GM18498 (cell line): Measurements from ENCODE around the gene CSHL1.
"Not testable (repeated sequence)": the region's sequence is repeated elsewhere in the genome, so short reads cannot be mapped to it uniquely, and the experiment has no call there.

Experiments
- ATAC-seq: cut with Tn5 transposase; IDR thresholded peaks from one replicate; pipeline ENCODE4 v1.9.1; 2021; ENCODE audit warnings: mild to moderate bottlenecking, moderate library complexity; ENCODE audit not compliant: unreplicated experiment

CSHL1 gene

DNA sequence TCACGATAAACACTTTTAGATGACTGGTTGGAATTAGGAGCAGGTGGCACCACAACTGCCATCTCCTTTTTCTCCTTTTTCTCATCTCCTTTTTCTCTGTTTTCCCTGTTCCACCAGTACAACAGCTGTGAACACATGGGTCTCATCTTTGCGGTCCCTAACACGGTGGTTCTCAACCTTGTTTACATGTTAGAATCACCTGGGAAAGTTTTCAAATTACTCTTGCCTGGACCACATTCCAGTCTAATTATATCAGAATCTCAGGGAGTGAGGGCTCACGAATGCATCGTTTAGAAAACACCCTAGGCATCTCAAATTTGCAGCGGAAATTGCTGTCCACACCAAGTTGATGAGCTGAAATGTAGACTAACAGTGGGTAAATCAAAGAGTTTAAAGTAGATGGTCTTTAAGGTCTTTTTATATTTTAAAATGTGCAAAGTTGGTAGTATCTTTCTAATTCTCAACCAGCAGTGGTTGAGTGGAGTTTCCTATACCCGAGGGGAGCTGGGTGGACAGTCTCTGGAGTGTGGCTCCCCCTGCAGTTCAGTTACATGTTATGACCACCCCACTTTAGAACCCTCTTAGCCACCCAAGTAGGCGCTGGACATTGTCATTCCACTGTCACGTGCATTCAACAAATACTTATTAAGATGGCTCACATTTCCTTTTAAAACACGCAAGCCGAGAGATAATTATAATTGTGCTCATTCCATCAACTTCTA lies 18.6 kb downstream of the CSHL1 start:
- ATAC-seq = not testable (repeated sequence)

DNA sequence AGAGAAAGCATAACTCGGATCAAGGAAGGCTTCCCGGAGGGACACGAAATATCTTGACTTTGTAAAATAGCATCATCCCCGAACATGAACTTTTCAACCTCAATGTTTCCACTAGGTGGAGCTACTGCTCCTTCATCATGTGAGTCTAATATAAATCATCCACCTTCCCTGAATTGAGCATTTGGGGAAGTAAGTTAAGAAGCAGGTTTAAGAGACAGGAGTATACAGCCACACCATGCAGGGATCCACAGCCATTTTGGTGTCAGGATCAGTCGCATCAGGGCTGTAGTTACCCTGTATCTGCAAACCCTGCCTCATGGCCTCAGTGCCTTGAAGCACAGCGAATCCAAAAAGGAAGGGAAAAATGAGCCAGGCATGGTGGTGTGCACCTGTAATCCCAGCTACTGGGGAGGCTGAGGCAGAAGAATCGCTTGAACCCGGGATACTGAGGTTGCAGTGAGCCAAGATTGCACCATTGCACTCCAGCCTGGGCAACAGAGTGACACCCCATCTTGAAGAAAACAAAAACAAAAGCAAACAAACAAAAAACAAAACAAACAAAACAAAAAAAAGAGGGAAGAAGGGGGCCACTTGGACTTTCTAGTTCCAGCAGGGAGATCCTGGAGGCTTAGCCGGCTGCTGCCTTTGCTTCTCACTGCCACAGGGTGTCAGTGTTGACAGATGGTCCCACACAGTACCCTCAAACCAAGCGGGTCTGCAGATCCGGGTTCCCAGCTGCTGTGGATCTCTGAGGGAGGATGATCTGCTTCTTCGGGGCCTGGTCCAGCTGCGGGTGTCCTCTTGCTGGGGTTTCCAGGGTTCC lies 21.8 kb downstream of the CSHL1 start:
- ATAC-seq = not testable (repeated sequence)

DNA sequence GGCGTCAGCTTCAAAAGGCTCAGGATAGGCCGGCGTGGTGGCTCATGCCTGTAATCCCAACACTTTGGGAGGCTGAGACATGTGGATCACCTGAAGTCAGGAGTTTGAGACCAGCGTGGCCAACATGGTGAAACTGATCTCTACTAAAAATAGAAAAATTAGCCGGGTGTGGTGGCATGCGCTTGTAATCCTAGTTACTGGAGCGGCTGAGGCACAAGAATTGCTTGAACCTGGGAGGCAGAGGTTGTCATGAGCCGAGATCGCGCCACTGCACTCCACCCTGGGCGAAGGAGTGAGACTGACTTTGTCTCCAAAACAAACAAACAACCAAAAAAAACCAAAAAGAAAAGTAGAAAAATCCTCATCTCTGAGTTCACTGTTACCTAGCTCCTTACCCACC lies 25.9 kb downstream of the CSHL1 start:
- not testable (repeated sequence) for ATAC-seq

DNA sequence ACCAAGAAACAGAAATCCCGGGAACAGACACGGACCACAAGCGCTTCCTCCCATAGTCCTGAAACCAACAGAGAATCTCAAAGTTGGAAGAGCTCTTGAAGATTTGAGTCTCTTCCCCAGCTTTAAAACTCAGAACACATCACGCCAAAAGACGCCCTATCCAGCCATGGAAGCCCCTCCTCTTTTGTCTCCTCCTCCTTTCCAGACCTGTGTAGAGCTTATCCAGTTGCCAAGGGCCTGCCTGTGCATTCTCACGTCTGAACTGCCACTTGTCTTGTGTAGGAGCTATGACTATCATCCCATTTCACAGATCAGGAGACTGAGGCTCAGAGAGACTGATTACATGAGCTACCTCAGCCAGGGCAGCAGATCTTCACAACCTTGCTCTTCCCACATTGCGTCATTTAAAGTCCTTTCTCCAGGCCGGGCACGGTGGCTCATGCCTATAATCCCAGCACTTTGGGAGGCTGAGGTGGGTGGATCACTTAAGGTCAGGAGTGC lies 28.4 kb downstream of the CSHL1 start:
- not testable (repeated sequence) for ATAC-seq

DNA sequence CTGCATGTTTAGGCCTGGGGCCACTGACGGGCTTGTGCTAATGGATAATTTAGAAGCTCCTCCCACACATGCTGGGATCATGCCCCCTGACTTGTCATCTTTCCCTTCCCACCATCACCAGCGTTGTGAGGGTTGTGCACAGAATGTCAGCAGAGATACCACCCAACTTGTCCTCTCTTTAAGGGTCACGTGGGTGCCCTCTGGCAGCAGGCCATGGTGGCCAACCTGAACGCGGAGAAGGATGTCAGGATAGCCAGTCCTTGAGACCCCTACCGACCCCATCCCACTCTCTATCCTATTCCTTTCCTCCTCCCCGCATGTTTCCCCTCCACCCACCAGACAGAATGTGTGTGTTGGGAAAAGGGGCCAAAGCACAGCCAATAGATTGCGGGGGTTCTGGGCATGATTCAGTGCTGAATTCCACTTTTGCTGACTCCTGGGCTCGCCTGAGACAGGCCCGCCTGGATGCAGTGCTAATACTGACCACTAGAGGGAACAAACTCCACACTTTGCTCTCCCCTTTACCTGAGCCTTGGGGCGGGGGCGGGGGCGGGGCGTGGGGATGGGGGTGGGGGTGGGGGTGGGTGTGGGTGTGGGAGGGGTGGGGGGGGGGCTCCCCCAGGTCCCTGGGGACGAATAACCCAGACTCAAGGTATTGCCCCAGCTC lies 29.0 kb downstream of the CSHL1 start, which contains the start of gene GH2:
Gene GH2 (minus strand): TSS at position 10 of the 667 bp plus-strand sequence. CDS start 143 bp downstream, outside the sequence.
- no peak for ATAC-seq

DNA sequence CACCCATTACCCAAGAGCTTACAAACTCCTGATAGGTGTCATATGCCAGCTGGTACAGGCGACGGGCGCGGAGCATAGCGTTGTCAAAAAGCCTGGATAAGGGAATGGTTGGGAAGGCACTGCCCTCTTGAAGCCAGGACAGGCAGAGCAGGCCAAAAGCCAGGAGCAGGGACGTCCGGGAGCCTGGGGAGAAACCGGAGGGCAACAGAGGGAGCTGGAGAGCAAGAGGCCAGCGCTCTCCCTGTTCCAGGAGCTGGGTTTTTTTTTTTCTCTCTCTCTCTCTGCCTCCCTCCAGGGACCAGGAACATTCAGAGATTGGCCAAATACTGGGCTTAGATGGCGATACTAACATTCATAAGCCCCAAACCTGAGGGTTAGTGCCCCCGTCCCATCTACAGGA lies 29.7 kb downstream of the CSHL1 start:
- ATAC-seq = not testable (repeated sequence)

DNA sequence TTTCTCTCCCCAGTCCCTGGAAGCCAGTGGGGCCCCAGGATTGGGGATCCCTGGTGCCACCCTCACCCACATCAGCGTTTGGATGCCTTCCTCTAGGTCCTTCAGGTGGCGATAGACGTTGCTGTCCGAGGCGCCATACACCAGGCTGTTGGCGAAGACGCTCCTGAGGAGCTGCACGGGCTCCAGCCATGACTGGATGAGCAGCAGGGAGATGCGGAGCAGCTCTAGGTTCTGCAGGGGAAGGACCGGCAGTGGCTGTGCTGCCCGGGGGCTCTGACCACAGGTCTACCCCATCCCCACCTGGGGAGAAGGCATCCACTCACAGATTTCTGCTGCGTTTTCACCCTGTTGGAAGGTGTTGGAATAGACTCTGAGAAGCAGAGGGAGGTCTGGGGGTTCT lies 30.4 kb downstream of the CSHL1 start:
- no peak for ATAC-seq

DNA sequence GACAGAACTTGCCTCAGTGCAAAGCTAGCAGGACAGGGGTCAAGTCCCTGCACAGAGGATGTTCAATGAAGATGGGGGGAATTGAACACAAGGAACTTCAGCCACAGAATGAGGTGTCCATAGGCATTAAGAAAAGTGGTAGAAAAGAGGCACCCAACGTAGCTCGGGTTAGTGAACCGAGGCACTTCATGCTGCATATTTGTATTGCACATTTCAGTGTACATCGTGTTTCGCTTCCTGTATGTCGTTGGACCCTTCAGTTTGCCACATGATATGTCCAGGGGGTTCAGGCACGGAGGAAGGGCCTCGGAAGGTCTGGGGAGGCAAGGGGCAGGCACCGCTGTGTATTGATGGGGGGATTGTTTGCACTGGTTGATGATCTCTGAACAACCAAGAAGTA lies 32.6 kb downstream of the CSHL1 start:
- ATAC-seq = not testable (repeated sequence)

DNA sequence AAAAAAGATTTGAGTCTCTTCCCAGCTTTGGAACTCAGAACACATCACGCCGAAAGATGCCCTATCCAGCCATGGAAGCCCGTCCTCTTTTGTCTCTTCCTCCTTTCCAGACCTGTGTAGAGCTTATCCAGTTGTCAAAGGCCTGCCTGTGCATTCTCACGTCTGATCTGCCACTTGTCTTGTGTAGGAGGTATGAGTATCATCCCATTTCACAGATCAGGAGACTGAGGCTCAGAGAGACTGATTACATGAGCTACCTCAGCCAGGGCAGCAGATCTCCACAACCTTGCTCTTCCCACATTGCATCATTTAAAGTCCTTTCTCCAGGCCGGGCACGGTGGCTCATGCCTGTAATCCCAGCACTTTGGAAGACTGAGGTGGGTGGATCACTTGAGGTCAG lies 36.4 kb downstream of the CSHL1 start:
- not testable (repeated sequence) for ATAC-seq

- ATAC-seq = not testable (repeated sequence)
Observed at GRCh38 chr17:63874061-63874626, 36.9 kb downstream of the CSHL1 start.

DNA sequence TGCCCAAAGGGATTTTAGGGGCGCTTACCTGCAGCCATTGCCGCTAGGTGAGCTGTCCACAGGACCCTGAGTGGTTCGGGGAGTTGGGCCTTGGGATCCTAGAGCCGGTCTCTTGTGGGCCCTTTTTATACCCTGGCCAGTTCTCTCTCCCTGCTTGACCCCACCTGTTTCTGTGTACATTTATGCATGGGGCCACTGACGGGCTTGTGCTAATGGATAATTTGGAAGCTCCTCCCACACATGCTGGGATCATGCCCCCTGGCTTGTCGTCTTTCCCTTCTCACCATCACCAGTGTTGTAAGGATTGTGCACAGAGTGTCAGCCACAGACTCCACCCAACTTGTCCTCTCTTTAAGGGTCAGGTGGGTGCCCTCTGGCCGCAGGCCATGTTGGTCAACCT lies 37.5 kb downstream of the CSHL1 start, which contains the start of gene CSH2:
Gene CSH2 (minus strand): TSS at position 101 of the 400 bp plus-strand sequence. CDS start 63 bp downstream, at position 38.
- ATAC-seq = not testable (repeated sequence)

DNA sequence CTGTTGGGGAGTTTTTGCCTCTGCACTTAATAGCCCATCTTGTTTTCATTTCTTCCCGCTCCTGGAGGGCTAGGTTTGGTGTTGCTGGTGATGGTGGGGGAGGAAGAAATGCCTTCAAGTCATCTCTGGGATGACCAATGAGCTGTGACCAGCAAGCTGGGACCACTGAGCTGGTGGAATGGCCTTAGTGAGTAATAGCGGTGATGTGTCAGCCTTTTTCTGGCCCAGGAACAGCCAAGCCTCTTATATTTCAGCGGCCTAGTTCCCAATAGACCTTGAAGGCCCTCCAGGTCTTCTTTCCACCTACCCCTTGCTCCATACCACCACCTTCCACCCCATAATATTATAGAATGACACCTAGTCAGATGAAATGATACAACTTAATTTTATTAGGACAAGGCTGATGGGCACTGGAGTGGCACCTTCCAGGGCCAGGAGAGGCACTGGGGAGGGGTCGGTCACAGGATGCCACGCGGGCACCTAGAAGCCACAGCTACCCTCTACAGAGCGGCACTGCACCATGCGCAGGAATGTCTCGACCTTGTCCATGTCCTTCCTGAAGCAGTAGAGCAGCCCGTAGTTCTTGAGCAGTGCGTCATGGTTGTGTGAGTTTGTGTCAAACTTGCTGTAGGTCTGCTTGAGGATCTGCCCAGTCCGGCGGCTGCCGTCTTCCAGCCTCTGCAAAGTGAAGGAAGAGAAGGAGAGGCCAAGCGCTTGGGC lies 39.3 kb downstream of the CSHL1 start:
- not testable (repeated sequence) for ATAC-seq

GRCh38 chr17:63870292-63870665 lies 40.8 kb downstream of the CSHL1 start:
- not testable (repeated sequence) for ATAC-seq

DNA sequence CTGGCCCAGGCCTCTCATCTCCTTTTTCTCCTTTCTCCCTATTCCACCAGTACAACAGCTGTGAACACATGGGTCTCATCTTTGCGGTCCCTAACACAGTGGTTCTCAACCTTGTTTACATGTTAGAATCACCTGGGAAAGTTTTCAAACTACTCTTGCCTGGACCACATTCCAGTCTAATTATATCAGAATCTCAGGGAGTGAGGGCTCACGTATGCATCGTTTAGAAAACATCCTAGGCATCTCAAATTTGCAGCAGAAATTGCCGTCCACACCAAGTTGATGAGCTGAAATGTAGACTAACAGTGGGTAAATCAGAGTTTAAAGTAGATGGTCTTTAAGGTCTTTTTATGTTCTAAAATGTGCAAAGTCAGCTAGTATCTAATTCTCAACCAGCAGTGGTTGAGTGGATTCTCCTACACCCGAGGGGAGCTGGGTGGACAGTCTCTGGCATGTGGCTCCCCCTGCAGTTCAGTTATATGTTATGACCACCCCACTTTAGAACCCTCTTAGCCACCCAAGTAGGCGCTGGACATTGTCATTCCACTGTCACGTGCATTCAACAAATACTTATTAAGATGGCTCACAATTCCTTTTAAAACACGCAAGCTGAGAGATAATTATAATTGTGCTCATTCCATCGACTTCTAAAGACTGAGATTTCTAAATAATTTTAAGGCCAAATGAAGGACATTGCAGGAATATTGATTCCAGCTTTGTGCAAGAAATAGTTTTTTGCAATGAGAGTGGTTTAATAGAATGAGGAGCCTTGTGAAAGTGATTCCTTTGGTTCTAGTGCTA lies 41.4 kb downstream of the CSHL1 start:
- not testable (repeated sequence) for ATAC-seq

- not testable (repeated sequence) for ATAC-seq
Observed at GRCh38 chr17:63866625-63867024, 44.4 kb downstream of the CSHL1 start.
